Activated CD4-positive, alpha-beta memory T cell treated with anti-CD3 and anti-CD28 coated beads, Interleukin-2, amount 10 ng/mL, durations not matched to agents 7 days and 5 days (primary cell): ENCODE measurements around the gene NUTM2E. TPM values are rescaled to one million over a fixed set of nuclear protein-coding genes. Genes with fewer than 3 reads are reported as not detected.
"Not testable (repeated sequence)": the region's sequence is repeated elsewhere in the genome, so short reads cannot be mapped to it uniquely, and the experiment has no call there.

ENCODE experiments used
- CTCF ChIA-PET: fragments of 350-600 bp; sonication (Branson Sonifier 250); formaldehyde crosslinking; loops from one replicate; lab custom pipeline; 2021; ENCODE audit warnings: antibody characterized with exemption, inconsistent platforms; lab: Charles Lee
- POLR2A ChIA-PET: fragments of 350-600 bp; sonication (Branson Sonifier 250); formaldehyde crosslinking; loops from one replicate; lab custom pipeline; 2021; ENCODE audit warnings: antibody characterized with exemption; lab: Charles Lee
- DNase-seq: peaks from one replicate; pipeline ENCODE4 v3.0.0-alpha.2; 2020
- H3K27ac Mint-ChIP-seq: one replicate; pipeline ENCODE4 v1.8.0; 2021; ENCODE audit warnings: mild to moderate bottlenecking, mixed read lengths
- H3K27me3 Mint-ChIP-seq: one replicate; pipeline ENCODE4 v1.8.0; 2021; ENCODE audit warnings: mixed read lengths
- H3K36me3 Mint-ChIP-seq: one replicate; pipeline ENCODE4 v1.8.0; 2021; ENCODE audit warnings: low read depth, mixed read lengths
- H3K4me1 Mint-ChIP-seq: one replicate; pipeline ENCODE4 v1.8.0; 2021; ENCODE audit warnings: mixed read lengths
- H3K4me3 Mint-ChIP-seq: one replicate; pipeline ENCODE4 v1.8.0; 2021; ENCODE audit warnings: mild to moderate bottlenecking, mixed read lengths
- H3K9me3 Mint-ChIP-seq: one replicate; pipeline ENCODE4 v1.8.0; 2021; ENCODE audit warnings: mixed read lengths
- total RNA-seq, 2 experiments: library from RNA; stranded (reverse); gene quantifications; one replicate each; pipeline ENCODE4 v1.2.3, GENCODE V29; 2021

NUTM2E gene
- total RNA-seq: under 1 TPM; 0.18 TPM

- Mint-ChIP-seq H3K27ac (peak within 1 kb of the TSS; percentile 84), H3K4me3 (peak within 1 kb of the TSS; percentile 92), H3K4me1 (peaks cover 30% of the 10 kb centered on the region)
- H3K9me3 Mint-ChIP-seq, POLR2A ChIA-PET, H3K27me3 Mint-ChIP-seq, H3K36me3 Mint-ChIP-seq, CTCF ChIA-PET: not testable (repeated sequence)
- peak; percentile 82 for DNase-seq
Observed at GRCh38 chr10:79826496-79827215, at the start of gene NUTM2E. NUTM2E (plus strand) TSS chr10:79826739; CDS start chr10:79841741, 15,002 bp downstream.

GRCh38 chr10:79777997-79778396, 48.5 kb upstream of the NUTM2E start:
- H3K36me3 Mint-ChIP-seq, H3K4me1 Mint-ChIP-seq, H3K4me3 Mint-ChIP-seq, H3K27me3 Mint-ChIP-seq, DNase-seq, POLR2A ChIA-PET, CTCF ChIA-PET, H3K9me3 Mint-ChIP-seq, H3K27ac Mint-ChIP-seq: not testable (repeated sequence)

GRCh38 chr10:79779310-79779938, 47.1 kb upstream of the NUTM2E start:
- H3K27me3 Mint-ChIP-seq, H3K9me3 Mint-ChIP-seq, H3K4me1 Mint-ChIP-seq, POLR2A ChIA-PET, H3K27ac Mint-ChIP-seq, H3K36me3 Mint-ChIP-seq, H3K4me3 Mint-ChIP-seq: not testable (repeated sequence)
- DNase-seq: peak; percentile 61
- CTCF ChIA-PET: interaction anchor here (0.6 to 0.9 kb wide), 2 partner anchors 150 to 1532 kb away, joined by 3 to 8 read pairs; no protein-coding TSS in a partner anchor

GRCh38 chr10:79779992-79780391, 46.5 kb upstream of the NUTM2E start:
- POLR2A ChIA-PET, H3K9me3 Mint-ChIP-seq, H3K27me3 Mint-ChIP-seq, H3K36me3 Mint-ChIP-seq, H3K27ac Mint-ChIP-seq, CTCF ChIA-PET, H3K4me3 Mint-ChIP-seq, H3K4me1 Mint-ChIP-seq, DNase-seq: not testable (repeated sequence)

GRCh38 chr10:79781584-79781983, 45.0 kb upstream of the NUTM2E start:
- H3K36me3 Mint-ChIP-seq, H3K27ac Mint-ChIP-seq, CTCF ChIA-PET, H3K4me3 Mint-ChIP-seq, H3K4me1 Mint-ChIP-seq, POLR2A ChIA-PET, H3K27me3 Mint-ChIP-seq, DNase-seq, H3K9me3 Mint-ChIP-seq: not testable (repeated sequence)

GRCh38 chr10:79787455-79787952, 39.0 kb upstream of the NUTM2E start:
- POLR2A ChIA-PET, CTCF ChIA-PET, H3K4me1 Mint-ChIP-seq, H3K27me3 Mint-ChIP-seq, H3K9me3 Mint-ChIP-seq, H3K4me3 Mint-ChIP-seq, H3K36me3 Mint-ChIP-seq, DNase-seq, H3K27ac Mint-ChIP-seq: not testable (repeated sequence)

GRCh38 chr10:79789351-79789750, 37.2 kb upstream of the NUTM2E start:
- H3K27ac Mint-ChIP-seq, H3K9me3 Mint-ChIP-seq, H3K36me3 Mint-ChIP-seq, DNase-seq, CTCF ChIA-PET, H3K27me3 Mint-ChIP-seq, H3K4me1 Mint-ChIP-seq, POLR2A ChIA-PET, H3K4me3 Mint-ChIP-seq: not testable (repeated sequence)

- H3K4me1 Mint-ChIP-seq, POLR2A ChIA-PET, DNase-seq, H3K36me3 Mint-ChIP-seq, H3K27ac Mint-ChIP-seq, H3K9me3 Mint-ChIP-seq, H3K4me3 Mint-ChIP-seq, CTCF ChIA-PET, H3K27me3 Mint-ChIP-seq: not testable (repeated sequence)
Observed at GRCh38 chr10:79791906-79792517, 34.5 kb upstream of the NUTM2E start.

GRCh38 chr10:79799337-79799736, 27.2 kb upstream of the NUTM2E start:
- H3K27me3 Mint-ChIP-seq, H3K4me3 Mint-ChIP-seq, H3K9me3 Mint-ChIP-seq, H3K36me3 Mint-ChIP-seq, POLR2A ChIA-PET, CTCF ChIA-PET, DNase-seq, H3K27ac Mint-ChIP-seq, H3K4me1 Mint-ChIP-seq: not testable (repeated sequence)

GRCh38 chr10:79805857-79806256, 20.7 kb upstream of the NUTM2E start:
- H3K9me3 Mint-ChIP-seq, POLR2A ChIA-PET, H3K4me3 Mint-ChIP-seq, CTCF ChIA-PET, DNase-seq, H3K36me3 Mint-ChIP-seq, H3K27ac Mint-ChIP-seq, H3K27me3 Mint-ChIP-seq, H3K4me1 Mint-ChIP-seq: not testable (repeated sequence)

- H3K27me3 Mint-ChIP-seq, H3K27ac Mint-ChIP-seq, H3K9me3 Mint-ChIP-seq, CTCF ChIA-PET, POLR2A ChIA-PET, DNase-seq, H3K4me1 Mint-ChIP-seq, H3K4me3 Mint-ChIP-seq: not testable (repeated sequence)
- peaks cover 11% of the 10 kb centered on the region for H3K36me3 Mint-ChIP-seq
Observed at GRCh38 chr10:79811895-79812294, 14.6 kb upstream of the NUTM2E start.

- H3K27ac Mint-ChIP-seq, H3K4me3 Mint-ChIP-seq, H3K4me1 Mint-ChIP-seq, H3K9me3 Mint-ChIP-seq, CTCF ChIA-PET, H3K36me3 Mint-ChIP-seq, DNase-seq, H3K27me3 Mint-ChIP-seq, POLR2A ChIA-PET: not testable (repeated sequence)
Observed at GRCh38 chr10:79816290-79816689, 10.2 kb upstream of the NUTM2E start.

GRCh38 chr10:79823387-79823786, 3.2 kb upstream of the NUTM2E start:
- POLR2A ChIA-PET, H3K36me3 Mint-ChIP-seq, CTCF ChIA-PET, H3K9me3 Mint-ChIP-seq, H3K27me3 Mint-ChIP-seq: not testable (repeated sequence)
- peaks cover 24% of the 10 kb centered on the region for H3K4me1 Mint-ChIP-seq
- peak; percentile 64 for DNase-seq
- peak overlapping the region; percentile 78 for H3K27ac Mint-ChIP-seq
- peak overlapping the region; percentile 56 for H3K4me3 Mint-ChIP-seq
